Nucleus accumbens (tissue), 56 donors: Measurements from ENCODE around the gene AMOT.

Experiments
- DNase-seq, 56 donors: peaks; one replicate each; lab custom pipeline; 2025; lab: John Stamatoyannopoulos, UW

Gene AMOT

GRCh38 chrX:112757946-112758345 lies 82.7 kb downstream of the AMOT start:
- DNase-seq = no peak

GRCh38 chrX:112753116-112753515 lies 87.5 kb downstream of the AMOT start:
- DNase-seq = no peak

- DNase-seq = no peak
Measured at GRCh38 chrX:112751076-112751475, 89.6 kb downstream of the AMOT start.

GRCh38 chrX:112746812-112747595 lies 93.6 kb downstream of the AMOT start:
- no peak for DNase-seq

GRCh38 chrX:112738347-112739033 lies 102.1 kb downstream of the AMOT start:
- DNase-seq = no peak

GRCh38 chrX:112736310-112736709 lies 104.3 kb downstream of the AMOT start:
- no peak for DNase-seq

GRCh38 chrX:112735147-112735546 lies 105.5 kb downstream of the AMOT start:
- no peak for DNase-seq

- peak in 3 of 56 donors; percentile 2 to 6 (median 6) for DNase-seq
Measured at GRCh38 chrX:112734290-112734689, 106.3 kb downstream of the AMOT start.

- no peak for DNase-seq
Measured at GRCh38 chrX:112731793-112732192, 108.8 kb downstream of the AMOT start.
